ENCODE results near the gene PICK1.

The PICK1 gene

DNA sequence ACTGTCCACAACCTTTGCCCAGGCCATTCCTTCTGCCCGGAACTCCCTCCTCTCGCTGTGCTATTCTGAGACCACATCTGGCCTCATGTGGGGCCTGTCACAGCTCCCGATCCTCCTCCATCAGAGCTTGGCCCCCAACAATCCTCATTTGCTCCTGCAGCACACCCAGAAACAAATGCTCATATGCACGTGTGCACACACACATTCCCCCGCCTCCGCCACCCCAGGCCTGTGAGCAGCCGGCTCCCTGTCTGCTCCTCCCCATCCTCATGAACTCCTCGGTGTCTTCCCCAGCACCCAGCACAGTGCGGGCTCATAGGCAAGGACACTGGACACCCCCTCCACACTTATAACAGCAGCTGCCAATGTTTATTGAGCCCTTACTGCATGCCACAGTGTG, 29.7 kb upstream of the PICK1 start:
- no peak overlapping the region for H3K4me3 ChIP-seq (ENCODE audit: low read length)
- TF ChIP-seq, protein P1, sequence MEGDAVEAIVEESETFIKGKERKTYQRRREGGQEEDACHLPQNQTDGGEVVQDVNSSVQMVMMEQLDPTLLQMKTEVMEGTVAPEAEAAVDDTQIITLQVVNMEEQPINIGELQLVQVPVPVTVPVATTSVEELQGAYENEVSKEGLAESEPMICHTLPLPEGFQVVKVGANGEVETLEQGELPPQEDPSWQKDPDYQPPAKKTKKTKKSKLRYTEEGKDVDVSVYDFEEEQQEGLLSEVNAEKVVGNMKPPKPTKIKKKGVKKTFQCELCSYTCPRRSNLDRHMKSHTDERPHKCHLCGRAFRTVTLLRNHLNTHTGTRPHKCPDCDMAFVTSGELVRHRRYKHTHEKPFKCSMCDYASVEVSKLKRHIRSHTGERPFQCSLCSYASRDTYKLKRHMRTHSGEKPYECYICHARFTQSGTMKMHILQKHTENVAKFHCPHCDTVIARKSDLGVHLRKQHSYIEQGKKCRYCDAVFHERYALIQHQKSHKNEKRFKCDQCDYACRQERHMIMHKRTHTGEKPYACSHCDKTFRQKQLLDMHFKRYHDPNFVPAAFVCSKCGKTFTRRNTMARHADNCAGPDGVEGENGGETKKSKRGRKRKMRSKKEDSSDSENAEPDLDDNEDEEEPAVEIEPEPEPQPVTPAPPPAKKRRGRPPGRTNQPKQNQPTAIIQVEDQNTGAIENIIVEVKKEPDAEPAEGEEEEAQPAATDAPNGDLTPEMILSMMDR (conservative IDR thresholded peaks at IDR 0.05; ENCODE audit: low read length): no peak
- no peak for DNase-seq (ENCODE audit: low read depth)

DNA sequence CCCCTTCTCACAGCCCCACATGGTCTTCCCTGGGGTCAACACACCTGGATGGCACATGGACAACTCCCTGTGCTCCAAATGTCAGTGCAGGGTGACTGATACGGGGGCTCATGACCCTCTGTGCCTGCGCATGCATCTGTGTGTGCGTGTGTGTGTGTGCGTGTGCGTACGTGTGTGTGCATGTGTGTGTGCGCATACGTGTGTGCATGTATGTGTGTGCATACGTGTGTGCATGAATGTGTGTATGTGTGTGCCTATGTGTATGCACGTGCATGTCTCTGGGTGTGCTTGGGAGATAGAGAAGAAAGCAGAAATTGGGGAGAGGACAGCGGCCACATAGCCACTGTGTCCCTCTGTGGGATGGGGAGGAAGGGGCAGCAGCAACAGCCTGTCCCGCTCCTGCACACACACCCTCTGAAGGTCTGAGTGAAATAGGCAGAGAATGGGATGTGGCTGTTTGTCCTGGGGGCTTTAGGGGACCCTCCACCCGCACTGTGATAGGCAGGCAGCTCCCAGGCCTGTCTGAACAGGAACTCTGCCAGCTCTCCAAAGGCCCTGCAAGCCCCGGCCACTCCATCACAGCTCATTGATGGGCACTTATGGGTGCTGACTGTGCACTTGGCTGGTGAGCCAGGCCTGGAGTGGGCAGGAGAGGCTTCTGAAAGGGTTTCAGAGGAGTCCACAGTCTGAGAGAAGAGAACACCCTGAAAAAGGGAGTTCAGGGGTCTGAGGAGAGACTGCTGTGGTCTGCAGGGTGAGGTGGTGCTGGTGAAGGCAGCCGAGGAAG, 28.7 kb upstream of the PICK1 start:
- no peak for DNase-seq (ENCODE audit: low read depth)
- H3K4me3 ChIP-seq (ENCODE audit: low read length): no peak overlapping the region
- TF ChIP-seq, protein P1 (conservative IDR thresholded peaks at IDR 0.05; ENCODE audit: low read length): no peak

DNA sequence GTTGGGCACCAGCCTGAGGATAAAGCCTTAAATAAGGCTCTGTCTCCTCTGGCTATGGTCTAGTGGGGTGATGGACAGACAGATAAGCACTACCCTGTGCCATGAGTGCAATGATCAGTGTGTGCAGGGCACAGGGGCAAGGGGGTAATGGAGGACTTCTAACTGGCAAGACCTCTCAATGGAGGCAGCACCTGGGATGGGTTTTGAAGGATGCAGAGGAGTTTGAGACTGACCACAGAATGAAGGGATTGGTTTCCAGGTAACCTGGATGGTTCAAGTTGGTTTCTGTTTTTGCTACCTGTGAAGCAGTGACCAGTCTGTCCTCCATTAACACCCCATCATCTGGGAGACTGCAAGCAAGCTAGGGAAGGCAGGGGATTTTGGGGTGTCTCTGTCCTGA, 27.8 kb upstream of the PICK1 start:
- no peak overlapping the region for H3K4me3 ChIP-seq (ENCODE audit: low read length)
- no peak for DNase-seq (ENCODE audit: low read depth)
- TF ChIP-seq, protein P1 (conservative IDR thresholded peaks at IDR 0.05; ENCODE audit: low read length): no peak

DNA sequence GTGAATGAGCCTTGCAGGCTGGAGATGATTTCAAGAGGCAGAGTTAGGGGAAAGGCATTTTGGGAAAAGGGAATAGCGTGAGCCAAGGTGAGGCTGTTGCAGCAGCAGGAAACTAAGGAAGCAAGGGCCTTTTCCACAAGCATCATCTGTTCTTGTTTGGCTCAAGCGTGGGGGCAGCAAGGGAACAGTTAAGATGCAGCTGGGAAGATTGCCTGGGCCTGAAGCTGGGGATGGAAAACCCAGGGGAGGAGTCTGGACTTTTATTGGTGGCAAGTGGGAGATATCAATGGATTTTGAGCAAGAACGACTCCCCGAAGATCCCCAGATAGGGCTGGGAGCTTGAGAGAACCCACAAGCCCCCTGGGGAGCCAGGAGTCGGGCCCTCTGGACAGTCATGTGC, 27.3 kb upstream of the PICK1 start:
- no peak overlapping the region for H3K4me3 ChIP-seq (ENCODE audit: low read length)
- TF ChIP-seq, protein P1 (conservative IDR thresholded peaks at IDR 0.05; ENCODE audit: low read length): no peak
- no peak for DNase-seq (ENCODE audit: low read depth)

DNA sequence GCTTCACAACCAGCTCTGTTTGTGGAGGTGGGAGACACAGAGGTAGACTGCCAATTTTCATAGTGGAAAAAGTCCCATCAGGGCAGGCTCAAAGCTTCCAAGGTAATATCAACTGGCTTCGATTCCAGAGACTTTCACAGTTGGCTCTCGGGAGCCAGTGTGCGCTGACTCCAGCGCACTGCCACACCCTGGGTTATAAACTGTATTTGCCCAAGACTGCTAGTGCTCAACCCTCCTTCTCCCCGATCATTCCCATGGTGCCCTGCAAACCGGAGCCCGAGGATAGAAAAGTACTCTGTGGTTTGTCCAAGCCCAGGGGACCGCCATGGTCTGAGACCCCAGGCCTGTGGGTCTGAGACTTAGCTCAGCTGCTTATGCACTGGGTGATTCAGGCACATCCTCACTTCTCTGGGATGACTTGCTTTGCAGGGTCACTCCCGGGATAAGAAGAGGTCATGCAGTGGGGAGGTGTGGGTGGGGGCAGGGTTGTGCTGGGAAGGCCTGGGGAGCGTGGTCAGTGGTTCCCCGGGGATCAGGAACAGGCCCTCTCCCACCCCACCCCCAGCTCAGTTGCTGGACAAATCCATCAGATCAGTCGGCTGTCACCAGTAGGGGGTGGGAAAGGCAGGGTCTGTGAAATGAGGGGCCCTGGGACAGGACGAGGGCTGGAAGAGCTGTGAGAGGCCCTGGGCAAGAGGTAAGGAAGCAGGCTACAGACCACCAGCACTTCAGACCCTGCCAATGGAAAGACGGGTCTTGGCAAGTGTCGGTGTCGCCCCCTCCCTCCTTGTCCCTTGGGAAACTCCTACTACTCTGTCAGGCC, 26.7 kb upstream of the PICK1 start:
- no peak overlapping the region for H3K4me3 ChIP-seq (ENCODE audit: low read length)
- DNase-seq (ENCODE audit: low read depth): no peak
- TF ChIP-seq, protein P1 (conservative IDR thresholded peaks at IDR 0.05; ENCODE audit: low read length): no peak

DNA sequence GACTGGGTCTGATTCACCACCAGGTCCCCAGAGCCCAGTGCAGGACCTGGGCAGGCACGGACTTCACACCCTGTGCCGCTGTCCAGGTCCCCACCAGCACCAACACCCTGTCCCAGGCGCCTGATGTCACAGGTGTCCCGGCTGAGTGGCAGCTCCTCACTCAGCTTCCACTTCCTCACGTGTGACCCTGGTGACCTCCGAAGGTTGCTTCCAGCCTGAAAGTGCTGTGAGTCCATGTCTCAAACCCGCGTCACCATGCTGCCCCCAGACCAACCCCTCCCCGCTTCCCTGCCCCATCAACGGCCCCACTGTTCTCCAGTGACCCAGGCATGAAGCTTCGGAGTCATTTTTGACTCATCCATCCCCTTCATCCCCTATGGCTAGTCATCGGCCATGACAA, 25.7 kb upstream of the PICK1 start:
- no peak for DNase-seq (ENCODE audit: low read depth)
- TF ChIP-seq, protein P1 (conservative IDR thresholded peaks at IDR 0.05; ENCODE audit: low read length): no peak

More for the DNA sequence above, 25.7 kb upstream of the PICK1 start:
- no peak overlapping the region for H3K4me3 ChIP-seq (ENCODE audit: low read length)
